Vagina (tissue), 2 donors: Measurements from ENCODE around the gene CTNNAL1. TPM values are rescaled to one million over a fixed set of nuclear protein-coding genes. Genes with fewer than 3 reads are reported as not detected.

Experiments
- DNase-seq, 2 donors: peaks; one replicate each; pipeline ENCODE4 v3.0.0-alpha.2; 2017; ENCODE audit errors: extremely low spot score in 2 of 2
- H3K27ac ChIP-seq: fragments of 200-600 bp; sonication (generic); one replicate; pipeline ENCODE4 v1.5.1; 2019
- H3K27me3 ChIP-seq: fragments of 200-600 bp; sonication (generic); one replicate; pipeline ENCODE4 v1.5.1; 2019
- H3K36me3 ChIP-seq, 2 donors: fragments of 200-600 bp; sonication (generic); one replicate each; pipeline ENCODE4 v1.5.1; 2017 to 2019
- H3K4me1 ChIP-seq: fragments of 200-600 bp; sonication (generic); one replicate; pipeline ENCODE4 v1.5.1; 2019
- H3K4me3 ChIP-seq, 2 donors: fragments of 200-600 bp; sonication (generic); 1 replicate in 1 of 2; 2 replicates in 1 of 2; pipeline ENCODE4 v1.5.1; 2016 to 2019
- H3K9me3 ChIP-seq: fragments of 200-600 bp; sonication (generic); one replicate; pipeline ENCODE4 v1.5.1; 2019
- CTCF ChIP-seq, 3 experiments: fragments of 450-650 bp in 2 of 3; fragments of 200-600 bp in 1 of 3; sonication (generic) in 1 of 3; IDR thresholded peaks; one replicate each; pipeline ENCODE4 v1.5.1; 2017 to 2019; ENCODE audit warnings: antibody characterized with exemption in 3 of 3, mild to moderate bottlenecking in 2 of 3, moderate library complexity in 2 of 3
- POLR2A ChIP-seq, 2 donors: fragments of 450-650 bp; IDR thresholded peaks; one replicate each; pipeline ENCODE4 v1.6.1; 2017; ENCODE audit warnings: antibody characterized with exemption in 2 of 2, mild to moderate bottlenecking in 2 of 2, moderate library complexity in 2 of 2
- POLR2AphosphoS5 ChIP-seq, 2 donors: sonication (generic); formaldehyde crosslinking; IDR thresholded peaks; one replicate each; pipeline ENCODE4 v1.9.0; 2017; ENCODE audit warnings: antibody characterized with exemption in 2 of 2, mild to moderate bottlenecking in 2 of 2, low read depth in 1 of 2; ENCODE audit not compliant: insufficient read depth in 1 of 2
- intact Hi-C: fragments of 100-400 bp; cut with DNase I; formaldehyde crosslinking; loops from one replicate; pipeline ENCODE4 v1.15.1; 2023
- total RNA-seq: library from RNA; depleted of rRNA; stranded (reverse); fragments of >200 nt; gene quantifications from one replicate; pipeline ENCODE4 v1.2.3, GENCODE V29; 2016

CTNNAL1 gene
- total RNA-seq, 1 donor from 2014 or later, result 18.2 TPM

- Histone ChIP-seq H3K4me3 (no peak overlapping the region), H3K9me3 (no peaks in the 10 kb centered on the region), H3K27ac (no peak overlapping the region), H3K4me1 (no peaks in the 10 kb centered on the region), H3K36me3 (peaks cover 0 to 66% of the 10 kb centered on the region in 2 donors), H3K27me3 (no peaks in the 10 kb centered on the region)
- intact Hi-C loops, result no loop called here
- TF ChIP-seq CTCF (IDR thresholded peaks at IDR 0.05), result no peak
- TF ChIP-seq POLR2AphosphoS5 (IDR thresholded peaks at IDR 0.05; ENCODE audit: insufficient read depth in 1 of 2, low read depth in 1 of 2), result no peak
- TF ChIP-seq POLR2A (IDR thresholded peaks at IDR 0.05), result no peak
- DNase-seq, result no peak
Observed at GRCh38 chr9:109051733-109052132, 38.4 kb upstream of the CTNNAL1 start.

GRCh38 chr9:109050444-109050843 is 37.1 kb upstream of the CTNNAL1 start:
- Histone ChIP-seq H3K36me3 (peaks cover 0 to 68% of the 10 kb centered on the region in 2 donors), H3K27ac (no peak overlapping the region), H3K9me3 (no peaks in the 10 kb centered on the region)

GRCh38 chr9:109048822-109049221 is 35.5 kb upstream of the CTNNAL1 start:
- no peak for DNase-seq
- Histone ChIP-seq H3K9me3 (no peaks in the 10 kb centered on the region), H3K36me3 (peaks cover 0 to 62% of the 10 kb centered on the region in 2 donors), H3K4me3 (no peak overlapping the region), H3K27me3 (no peaks in the 10 kb centered on the region), H3K27ac (no peak overlapping the region), H3K4me1 (no peaks in the 10 kb centered on the region)
- TF ChIP-seq CTCF (IDR thresholded peaks at IDR 0.05) (no peak), POLR2AphosphoS5 (IDR thresholded peaks at IDR 0.05; ENCODE audit: insufficient read depth in 1 of 2, low read depth in 1 of 2) (no peak), POLR2A (IDR thresholded peaks at IDR 0.05) (no peak)
- intact Hi-C loops, result no loop called here

More at GRCh38 chr9:109050444-109050843, 37.1 kb upstream of the CTNNAL1 start:
- Histone ChIP-seq H3K27me3 (no peaks in the 10 kb centered on the region), H3K4me3 (no peak overlapping the region), H3K4me1 (no peaks in the 10 kb centered on the region)
- TF ChIP-seq CTCF (IDR thresholded peaks at IDR 0.05), result no peak
- TF ChIP-seq POLR2A (IDR thresholded peaks at IDR 0.05), result no peak
- TF ChIP-seq POLR2AphosphoS5 (IDR thresholded peaks at IDR 0.05; ENCODE audit: insufficient read depth in 1 of 2, low read depth in 1 of 2), result no peak
- no peak for DNase-seq
- intact Hi-C loops, result no loop called here

- H3K27me3 ChIP-seq, result no peaks in the 10 kb centered on the region
- peaks cover 0 to 52% of the 10 kb centered on the region in 2 donors for H3K36me3 ChIP-seq
- intact Hi-C loops, result no loop called here
- H3K4me3 ChIP-seq, result no peak overlapping the region
- H3K4me1 ChIP-seq, result no peaks in the 10 kb centered on the region
- H3K9me3 ChIP-seq, result no peaks in the 10 kb centered on the region
- H3K27ac ChIP-seq, result no peak overlapping the region
- DNase-seq, result no peak
- TF ChIP-seq POLR2A (IDR thresholded peaks at IDR 0.05) (no peak), CTCF (IDR thresholded peaks at IDR 0.05) (no peak), POLR2AphosphoS5 (IDR thresholded peaks at IDR 0.05; ENCODE audit: insufficient read depth in 1 of 2, low read depth in 1 of 2) (peak in 1 of 2 donors; percentile 14)
Observed at GRCh38 chr9:109047259-109047658, 34.0 kb upstream of the CTNNAL1 start.

GRCh38 chr9:109046346-109046745 is 33.0 kb upstream of the CTNNAL1 start:
- intact Hi-C loops, result no loop called here

More at GRCh38 chr9:109046346-109046745, 33.0 kb upstream of the CTNNAL1 start:
- Histone ChIP-seq H3K36me3 (peaks cover 0 to 56% of the 10 kb centered on the region in 2 donors), H3K4me3 (no peak overlapping the region), H3K9me3 (no peaks in the 10 kb centered on the region), H3K27ac (no peak overlapping the region), H3K4me1 (no peaks in the 10 kb centered on the region), H3K27me3 (no peaks in the 10 kb centered on the region)
- no peak for DNase-seq
- no peak for TF ChIP-seq POLR2AphosphoS5 (IDR thresholded peaks at IDR 0.05; ENCODE audit: insufficient read depth in 1 of 2, low read depth in 1 of 2)
